ENCODE data around the gene DRAXIN. TPM values are rescaled to one million over a fixed set of nuclear protein-coding genes. Genes with fewer than 3 reads are reported as not detected.

The DRAXIN gene
- total RNA-seq, 2 donors from 2014 or later = 0.06 TPM; not detected in 1

GRCh38 chr1:11654137-11654938 is 37.2 kb upstream of the DRAXIN start, which contains the start of the genes FBXO2 and FBXO44:
TSS of gene FBXO2 (minus strand) at chr1:11654429. CDS start at chr1:11654340, 89 bp downstream.
TSS of gene FBXO44 (plus strand) at chr1:11654877. CDS start at chr1:11655836, 959 bp downstream.
- intact Hi-C loops (cut with DNase I) = no loop called here
- ATAC-seq = peak; percentile 79 to 89
- DNase-seq = peak; percentile 58

- intact Hi-C loops (cut with DNase I) = no loop called here
- DNase-seq = no peak
- peak; percentile 1 to 5 for ATAC-seq
These were observed 36.3 kb upstream of the DRAXIN start for GRCh38 chr1:11654939-11655808.

- ATAC-seq (no peak), DNase-seq (no peak)
- intact Hi-C loops (cut with DNase I) = no loop called here
These were observed 33.9 kb upstream of the DRAXIN start for GRCh38 chr1:11657654-11658053.

- no peak for ATAC-seq
- intact Hi-C loops (cut with DNase I) = no loop called here
- DNase-seq = no peak
These were observed 33.0 kb upstream of the DRAXIN start for GRCh38 chr1:11658542-11658941.

GRCh38 chr1:11659748-11660147 is 31.8 kb upstream of the DRAXIN start:
- ATAC-seq = no peak
- intact Hi-C loops (cut with DNase I) = no loop called here
- no peak for DNase-seq

GRCh38 chr1:11661103-11661502 is 30.4 kb upstream of the DRAXIN start:
- DNase-seq (no peak), ATAC-seq (no peak)
- intact Hi-C loops (cut with DNase I) = no loop called here

- DNase-seq = peak; percentile 59
- ATAC-seq = peak; percentile 38 to 64
- intact Hi-C loops (cut with DNase I) = no loop called here
These were observed 27.0 kb upstream of the DRAXIN start for GRCh38 chr1:11664336-11665065.

- no peak for ATAC-seq
- DNase-seq = no peak
- intact Hi-C loops (cut with DNase I) = no loop called here
These were observed 23.0 kb upstream of the DRAXIN start for GRCh38 chr1:11668516-11668915.

GRCh38 chr1:11670747-11671146 is 20.8 kb upstream of the DRAXIN start:
- ATAC-seq = no peak
- no peak for DNase-seq
- intact Hi-C loops (cut with DNase I) = no loop called here

- intact Hi-C loops (cut with DNase I) = no loop called here
- ATAC-seq = no peak
These were observed 20.3 kb upstream of the DRAXIN start for GRCh38 chr1:11671205-11671543.

GRCh38 chr1:11671544-11672286 is 19.8 kb upstream of the DRAXIN start:
- intact Hi-C loops (cut with DNase I) = no loop called here
- ATAC-seq = no peak
- no peak for DNase-seq

More at GRCh38 chr1:11671205-11671543, 20.3 kb upstream of the DRAXIN start:
- DNase-seq = no peak

GRCh38 chr1:11673089-11673769 is 18.3 kb upstream of the DRAXIN start:
- DNase-seq = no peak
- ATAC-seq = no peak
- intact Hi-C loops (cut with DNase I) = no loop called here

- ATAC-seq (no peak), DNase-seq (no peak)
- intact Hi-C loops (cut with DNase I) = no loop called here
These were observed 17.0 kb upstream of the DRAXIN start for GRCh38 chr1:11674488-11674887.

- no peak for ATAC-seq
- intact Hi-C loops (cut with DNase I) = loop anchor here in 1 of 2 donors (5.0 kb wide), 1 partner anchor 42 kb away; no protein-coding TSS in a partner anchor
- DNase-seq = no peak
These were observed 16.2 kb upstream of the DRAXIN start for GRCh38 chr1:11675325-11675724.

- ATAC-seq (no peak), DNase-seq (no peak)
- intact Hi-C loops (cut with DNase I) = loop anchor here in 1 of 2 donors (5.0 kb wide), 1 partner anchor 41 kb away; no protein-coding TSS in a partner anchor
These were observed 15.0 kb upstream of the DRAXIN start for GRCh38 chr1:11676386-11677103.

- ATAC-seq (no peak), DNase-seq (no peak)
- intact Hi-C loops (cut with DNase I) = loop anchor here in 1 of 2 donors (5.0 kb wide), 1 partner anchor 39 kb away; no protein-coding TSS in a partner anchor
These were observed 13.1 kb upstream of the DRAXIN start for GRCh38 chr1:11678442-11678841.

- ATAC-seq (peak; percentile 31 to 79), DNase-seq (no peak)
- intact Hi-C loops (cut with DNase I) = no loop called here
These were observed 11.0 kb upstream of the DRAXIN start for GRCh38 chr1:11680270-11681070.

All from left cardiac atrium (tissue), 4 donors.